ENCODE measurements around the gene PRKAA2.

The PRKAA2 gene

GRCh38 chr1:56655991-56656613 lies 11.0 kb downstream of the PRKAA2 start:
- DNase-seq = no peak

DNA sequence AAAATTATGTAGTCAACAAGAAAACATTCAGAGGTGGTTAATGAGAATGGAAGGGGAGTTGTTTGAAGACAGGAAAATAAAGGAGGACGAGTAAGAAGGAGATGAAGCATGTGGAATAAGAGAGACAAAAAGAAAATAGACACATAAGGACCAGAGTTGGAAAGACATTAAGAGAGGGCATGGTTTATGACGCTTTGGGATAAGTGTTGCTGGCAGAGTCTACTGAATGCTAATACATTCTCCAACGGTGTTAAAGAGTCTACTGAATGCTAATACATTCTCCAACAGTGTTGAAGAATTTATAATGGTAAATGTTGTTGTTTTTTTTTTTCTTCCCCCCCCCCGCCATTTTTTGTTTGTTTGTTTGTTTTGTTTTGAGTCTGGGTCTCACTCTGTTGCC lies 13.1 kb downstream of the PRKAA2 start:
- no peak for DNase-seq

GRCh38 chr1:56660293-56660692 lies 15.2 kb downstream of the PRKAA2 start:
- no peak for DNase-seq

DNA sequence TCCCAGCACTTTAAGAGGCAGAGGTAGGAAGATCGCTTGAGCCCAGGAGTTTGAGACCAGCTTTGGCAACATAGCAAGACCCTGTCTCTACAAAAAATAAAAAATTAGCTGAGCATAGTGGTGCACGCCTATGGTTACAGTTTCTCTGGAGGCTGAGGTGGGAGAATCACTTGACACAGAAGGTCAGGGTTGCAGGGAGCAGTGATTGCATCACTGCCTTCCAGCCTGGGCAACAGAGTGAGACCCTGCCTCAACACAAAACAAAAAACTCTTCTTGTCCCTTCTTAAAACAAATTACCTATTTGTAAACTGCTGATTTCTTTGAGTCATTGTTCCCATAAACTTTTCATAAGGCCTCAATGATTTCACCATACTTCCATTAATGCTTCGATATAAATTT lies 18.7 kb downstream of the PRKAA2 start:
- no peak for DNase-seq

- no peak for DNase-seq
Observed at GRCh38 chr1:56665384-56665783, 20.3 kb downstream of the PRKAA2 start.

GRCh38 chr1:56666112-56666608 lies 21.0 kb downstream of the PRKAA2 start:
- DNase-seq = no peak

GRCh38 chr1:56670350-56670749 lies 25.2 kb downstream of the PRKAA2 start:
- no peak for DNase-seq

- no peak for DNase-seq
Observed at GRCh38 chr1:56671085-56671484, 26.0 kb downstream of the PRKAA2 start.

GRCh38 chr1:56671542-56671941 lies 26.4 kb downstream of the PRKAA2 start:
- no peak for DNase-seq

DNA sequence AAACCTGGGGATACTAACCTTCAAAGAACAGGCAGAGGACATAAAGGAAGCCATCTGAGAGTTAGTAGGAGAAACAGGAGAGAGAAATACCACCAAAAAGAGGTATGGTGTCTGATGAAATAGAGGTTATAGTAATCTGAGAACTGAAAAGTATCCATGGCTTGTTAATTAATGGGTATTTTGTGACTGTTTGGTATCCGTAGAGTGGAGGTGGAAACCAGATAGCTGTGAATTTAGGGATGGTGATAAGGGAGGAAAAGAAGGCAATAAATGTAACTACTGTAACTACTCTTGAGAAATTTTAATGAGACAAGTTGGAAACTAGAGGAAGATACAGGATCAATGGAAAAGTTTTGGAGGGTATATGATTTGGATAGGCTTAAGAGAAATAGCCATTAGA lies 27.5 kb downstream of the PRKAA2 start:
- no peak for DNase-seq

DNA sequence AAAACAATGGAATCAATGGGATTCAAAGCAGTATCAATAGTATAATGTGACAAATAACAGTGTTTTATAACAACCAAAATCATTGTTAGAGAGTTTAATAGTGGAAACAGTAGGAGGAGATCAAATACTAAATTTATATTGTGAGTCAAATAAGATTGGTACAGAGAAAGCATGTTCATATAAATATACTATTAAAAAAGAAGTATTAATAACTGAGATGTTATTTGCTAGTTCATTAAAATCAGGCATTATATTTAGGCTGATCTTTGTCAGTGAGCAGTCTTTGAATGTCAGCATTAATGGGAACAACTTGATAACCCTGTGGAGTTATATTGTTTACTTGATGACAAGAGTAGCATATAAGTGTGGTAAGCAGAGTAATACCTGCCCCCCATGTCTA lies 30.6 kb downstream of the PRKAA2 start:
- DNase-seq = no peak

DNA sequence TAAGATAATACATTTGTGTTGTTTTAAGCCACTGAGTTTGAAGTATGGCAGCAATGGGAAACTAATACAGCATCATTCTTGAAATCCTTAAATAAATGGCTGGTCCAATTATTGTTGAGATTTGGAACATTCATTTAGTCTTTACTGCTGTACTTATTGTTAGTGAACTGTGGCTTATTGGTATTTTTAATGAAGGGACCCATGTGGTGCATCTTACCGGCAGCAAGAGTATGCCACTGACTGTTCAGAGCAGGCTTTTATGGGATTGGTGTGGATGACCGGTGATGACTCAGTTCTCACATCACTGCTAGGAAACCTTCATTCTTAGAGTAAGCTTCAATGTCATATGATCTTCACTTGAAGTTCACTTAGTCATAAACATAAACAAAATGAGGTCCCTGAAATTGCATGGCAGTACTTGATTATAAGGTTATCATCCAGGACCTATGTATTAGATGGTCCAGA lies 31.5 kb downstream of the PRKAA2 start:
- DNase-seq = no peak

DNA sequence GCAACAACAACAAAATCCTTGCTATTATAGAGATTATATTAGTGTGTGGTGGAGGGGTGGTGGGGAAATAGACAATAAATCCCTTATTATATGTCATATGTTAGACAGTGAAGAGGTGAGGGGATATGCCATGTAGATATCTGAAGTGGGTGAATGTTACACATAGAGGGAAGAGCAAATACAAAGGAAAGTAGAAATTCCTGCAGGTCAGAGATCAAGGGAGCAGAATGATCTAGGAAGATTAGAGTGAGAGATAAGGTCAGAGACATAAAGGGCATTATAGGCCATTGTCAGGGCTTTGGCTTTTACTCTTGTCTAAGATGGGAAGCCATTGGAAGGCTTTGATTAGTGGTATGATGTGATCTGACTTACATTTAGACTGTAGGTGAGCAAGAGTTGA lies 38.5 kb downstream of the PRKAA2 start:
- no peak for DNase-seq

DNA sequence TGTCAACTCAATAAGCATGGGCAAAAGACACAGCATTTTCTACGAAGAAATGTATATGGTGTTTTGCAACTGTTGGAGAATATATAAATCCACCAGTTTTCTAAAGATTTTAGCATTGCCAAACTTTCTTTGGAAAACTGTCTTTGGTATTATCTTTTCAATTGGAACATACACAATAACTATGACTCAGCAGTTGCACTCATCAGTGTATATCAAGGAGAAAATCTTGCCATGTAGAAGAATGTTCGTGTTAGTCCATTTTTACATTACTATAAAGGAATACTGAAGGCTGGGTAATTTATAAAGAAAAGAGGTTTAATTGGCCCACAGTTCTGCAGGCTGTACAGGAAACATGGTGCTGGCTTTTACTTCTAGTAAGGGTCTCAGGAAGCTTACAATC lies 41.1 kb downstream of the PRKAA2 start:
- no peak for DNase-seq

DNA sequence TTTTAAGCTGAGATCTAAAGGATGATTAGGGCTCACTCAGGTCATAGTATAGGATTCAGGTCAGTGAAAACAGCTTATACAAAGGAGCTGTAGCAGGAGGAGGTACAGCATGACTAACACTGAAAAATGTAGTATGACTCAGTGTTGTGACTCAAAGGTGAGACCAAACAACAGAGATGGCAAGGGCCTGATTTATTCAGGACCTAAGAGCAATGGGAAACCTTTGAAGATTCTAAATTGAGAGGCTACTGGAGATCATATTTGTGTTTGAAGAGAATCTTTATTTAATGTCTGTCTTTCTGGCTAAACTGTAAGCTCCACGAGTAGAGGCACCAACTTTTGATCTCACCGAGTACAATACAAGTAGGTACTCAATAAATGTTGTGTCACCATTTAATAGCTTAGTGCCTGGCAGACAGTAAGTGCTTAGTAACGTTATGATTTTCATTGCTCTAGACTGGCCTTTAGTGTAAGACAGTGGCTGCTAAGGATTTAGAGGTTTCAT lies 43.5 kb downstream of the PRKAA2 start:
- no peak for DNase-seq

GRCh38 chr1:56696663-56697062 lies 51.5 kb downstream of the PRKAA2 start:
- no peak for DNase-seq

GRCh38 chr1:56703747-56704146 lies 58.6 kb downstream of the PRKAA2 start:
- no peak for DNase-seq

GRCh38 chr1:56707379-56707778 lies 62.3 kb downstream of the PRKAA2 start:
- DNase-seq = no peak

DNA sequence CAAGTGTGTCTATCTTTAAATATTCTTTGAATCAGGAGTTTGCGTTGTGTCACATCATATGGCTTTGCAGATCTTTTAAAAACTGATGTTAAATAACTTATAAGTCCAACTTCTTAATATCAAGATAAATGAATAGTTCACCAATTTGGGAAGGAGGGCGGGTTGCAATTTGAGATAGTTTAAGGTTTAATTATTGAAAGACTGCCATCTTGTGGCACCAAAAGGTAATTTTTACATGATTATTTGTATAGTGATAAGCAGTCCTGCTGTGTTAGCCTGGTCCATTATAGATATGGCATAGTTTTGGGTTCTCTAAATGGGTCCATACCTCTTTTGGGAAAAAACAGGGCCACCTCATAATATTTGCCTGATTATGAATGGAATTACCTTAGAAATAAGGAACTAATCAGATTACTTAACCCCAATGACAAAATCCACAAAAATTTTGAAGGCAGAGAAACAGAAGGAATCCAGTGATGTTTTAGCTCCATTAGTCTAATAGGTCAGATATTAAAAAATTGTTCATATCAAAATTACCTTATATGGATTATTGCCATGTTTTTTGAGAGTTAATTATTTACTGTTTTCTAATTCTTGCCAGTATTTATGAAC lies 64.3 kb downstream of the PRKAA2 start:
- no peak for DNase-seq

DNA sequence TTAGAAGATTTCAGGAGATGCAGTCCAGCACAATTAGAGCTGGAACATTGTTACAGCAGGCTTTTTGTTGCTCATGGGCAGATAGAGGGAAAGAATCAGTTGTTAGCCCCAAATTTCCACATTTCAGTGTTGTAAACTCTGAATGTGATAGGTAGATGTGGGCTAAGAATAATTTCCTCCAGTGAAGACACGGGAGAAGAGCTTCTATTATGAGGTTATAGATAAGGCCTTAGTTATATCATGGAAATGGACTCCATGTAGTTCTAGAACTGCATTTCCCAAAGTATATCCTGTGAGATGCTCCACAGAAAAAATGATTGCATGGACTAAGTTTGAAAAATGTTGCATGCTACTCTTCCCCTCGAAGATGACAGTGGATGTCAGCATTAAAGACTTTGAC lies 64.9 kb downstream of the PRKAA2 start:
- no peak for DNase-seq

GRCh38 chr1:56710646-56711045 lies 65.5 kb downstream of the PRKAA2 start:
- DNase-seq = no peak

DNA sequence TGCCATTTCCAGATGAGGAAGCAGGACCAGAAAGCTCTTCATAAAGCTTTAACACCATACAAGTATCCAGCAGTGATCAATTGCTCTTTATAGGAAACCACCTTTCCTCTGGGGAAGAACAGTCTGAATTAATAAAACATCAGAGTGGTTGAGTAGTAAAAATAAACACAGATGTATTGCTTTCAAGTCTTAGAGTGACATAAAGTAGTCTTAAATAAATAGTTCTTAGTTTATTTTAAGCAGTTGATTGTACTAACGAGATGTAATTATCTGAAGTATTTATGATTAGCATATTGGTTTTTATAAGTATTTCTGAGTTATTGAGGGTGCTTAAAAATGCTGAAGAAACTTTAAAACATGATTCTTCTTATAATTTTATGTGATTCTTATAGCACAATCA lies 67.0 kb downstream of the PRKAA2 start:
- no peak for DNase-seq

- DNase-seq = no peak
Observed at GRCh38 chr1:56713112-56713511, 68.0 kb downstream of the PRKAA2 start.

- DNase-seq = no peak
Observed at GRCh38 chr1:56715156-56715555, 70.0 kb downstream of the PRKAA2 start.

- DNase-seq = no peak
Observed at GRCh38 chr1:56719171-56719570, 74.1 kb downstream of the PRKAA2 start.
